ENCODE measurements around the gene MAST1.

DNA sequence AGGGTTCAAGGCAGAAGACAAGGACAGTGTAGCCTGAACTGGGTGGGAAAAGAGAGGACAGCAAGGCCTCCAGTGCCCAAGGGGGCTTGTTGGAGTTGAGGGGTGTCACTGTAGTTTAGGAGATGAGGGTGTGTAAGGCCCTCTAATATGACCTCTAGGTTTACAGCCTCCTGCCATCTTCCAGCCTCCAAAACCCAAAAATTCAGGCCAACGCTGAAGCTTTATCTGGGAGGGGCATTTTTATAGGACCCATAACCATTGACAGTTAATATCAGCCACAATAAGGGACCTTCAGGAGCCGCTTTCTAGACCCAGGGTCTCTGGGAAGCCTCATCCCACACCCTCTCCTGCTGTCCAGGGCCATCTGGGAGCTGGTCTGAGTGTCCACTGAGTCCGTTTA lies 45.9 kb downstream of the MAST1 start:
- TF ChIP-seq EZH2 (IDR thresholded peaks at IDR 0.05) (no peak), POLR2AphosphoS5 (IDR thresholded peaks at IDR 0.05; ENCODE audit: borderline replicate concordance, low read depth, low read length) (no peak)
